ENCODE measurements around the gene JUP.

Gene JUP

DNA sequence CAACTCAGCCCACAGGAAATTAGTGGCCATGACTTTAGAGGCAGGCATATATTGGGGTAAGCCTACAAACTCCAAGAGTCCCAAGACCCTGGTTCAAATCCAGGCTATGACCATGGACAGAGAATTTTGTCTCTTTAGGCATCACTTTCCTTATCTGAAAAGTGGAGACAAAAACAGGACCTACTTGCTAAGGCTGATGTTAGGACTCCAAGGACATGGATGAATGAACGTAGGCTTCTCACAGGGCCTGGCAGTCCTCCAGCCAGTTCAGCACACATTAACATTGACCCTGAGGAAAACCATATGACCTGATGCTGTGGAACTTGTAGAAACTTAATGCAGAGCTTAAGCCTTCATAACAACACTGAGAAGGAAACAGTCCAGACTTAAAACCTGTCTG lies 27.7 kb upstream of the JUP start:
- Histone ChIP-seq H3K9me3 (no peaks in the 10 kb centered on the region; the same call in 1 of the 2 replicates), H3K4me1 (peaks cover 18% of the 10 kb centered on the region), H3K27me3 (ENCODE audit: low read depth) (no peaks in the 10 kb centered on the region), H3K4me3 (peak overlapping the region; percentile 89), H3K36me3 (replicated peaks) (peaks cover 41% of the 10 kb centered on the region)
- DNase-seq (ENCODE audit: low spot score in 2 of 2), result no peak
- in situ Hi-C loops (cut with MboI; ENCODE audit: low sequenced_read_pairs), result no loop called here

DNA sequence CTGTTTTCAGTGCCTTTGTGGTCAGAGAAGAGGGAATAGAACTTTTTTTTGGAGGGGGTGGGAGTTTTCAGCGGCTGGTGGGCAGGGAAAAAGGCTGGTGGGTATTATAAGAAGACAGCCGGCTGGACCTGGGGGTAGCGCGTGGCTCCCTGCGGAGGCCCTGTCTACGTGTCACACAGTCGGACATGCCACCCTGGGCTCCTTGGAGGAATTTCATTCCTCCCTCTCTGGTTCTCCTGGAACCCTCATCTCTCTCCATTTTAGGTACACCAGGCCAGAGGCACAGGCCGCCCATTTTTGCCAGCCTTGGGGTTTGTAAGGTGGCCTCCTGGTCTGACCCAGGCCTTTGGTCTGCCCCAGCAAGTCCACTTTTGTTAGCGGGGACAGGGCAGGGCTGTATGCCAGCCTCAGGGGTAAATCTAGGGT lies 27.2 kb upstream of the JUP start:
- peaks cover 18% of the 10 kb centered on the region for H3K4me1 ChIP-seq
- peaks cover 42% of the 10 kb centered on the region for H3K36me3 ChIP-seq (replicated peaks)
- H3K9me3 ChIP-seq, result no peaks in the 10 kb centered on the region; the same call in 1 of the 2 replicates
- H3K4me3 ChIP-seq, result peak overlapping the region; percentile 89
- H3K27me3 ChIP-seq (ENCODE audit: low read depth), result no peaks in the 10 kb centered on the region
- no peak for DNase-seq (ENCODE audit: low spot score in 2 of 2)
- in situ Hi-C loops (cut with MboI; ENCODE audit: low sequenced_read_pairs), result no loop called here

DNA sequence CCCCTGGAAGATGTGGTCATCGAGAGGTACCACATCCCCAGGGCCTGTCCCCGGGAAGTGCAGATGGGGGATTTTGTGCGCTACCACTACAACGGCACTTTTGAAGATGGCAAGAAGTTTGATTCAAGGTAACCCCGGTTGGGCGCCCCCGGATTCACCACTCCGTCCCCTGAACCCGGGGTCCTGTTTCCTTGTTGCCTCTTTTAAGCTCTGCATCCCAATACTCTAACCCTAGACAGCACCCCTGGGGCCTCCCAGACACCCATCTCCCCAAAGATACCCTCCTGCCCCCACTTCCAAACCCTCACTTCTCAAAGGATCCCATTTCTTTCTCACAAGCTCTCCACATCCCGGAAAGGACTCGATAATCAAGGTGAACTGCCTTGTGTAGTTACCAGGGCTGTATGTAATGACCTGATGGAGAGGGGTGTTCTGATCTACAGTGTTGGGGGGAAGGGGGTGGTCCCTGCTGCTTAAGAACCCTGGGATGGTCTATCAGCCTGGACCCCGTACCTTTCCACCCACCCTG lies 26.7 kb upstream of the JUP start:
- Histone ChIP-seq H3K4me3 (peak overlapping the region; percentile 89), H3K4me1 (peaks cover 18% of the 10 kb centered on the region), H3K36me3 (replicated peaks) (peaks cover 44% of the 10 kb centered on the region), H3K27me3 (ENCODE audit: low read depth) (no peaks in the 10 kb centered on the region), H3K9me3 (no peaks in the 10 kb centered on the region; the same call in 1 of the 2 replicates)
- in situ Hi-C loops (cut with MboI; ENCODE audit: low sequenced_read_pairs), result no loop called here
- no peak for DNase-seq (ENCODE audit: low spot score in 2 of 2)

DNA sequence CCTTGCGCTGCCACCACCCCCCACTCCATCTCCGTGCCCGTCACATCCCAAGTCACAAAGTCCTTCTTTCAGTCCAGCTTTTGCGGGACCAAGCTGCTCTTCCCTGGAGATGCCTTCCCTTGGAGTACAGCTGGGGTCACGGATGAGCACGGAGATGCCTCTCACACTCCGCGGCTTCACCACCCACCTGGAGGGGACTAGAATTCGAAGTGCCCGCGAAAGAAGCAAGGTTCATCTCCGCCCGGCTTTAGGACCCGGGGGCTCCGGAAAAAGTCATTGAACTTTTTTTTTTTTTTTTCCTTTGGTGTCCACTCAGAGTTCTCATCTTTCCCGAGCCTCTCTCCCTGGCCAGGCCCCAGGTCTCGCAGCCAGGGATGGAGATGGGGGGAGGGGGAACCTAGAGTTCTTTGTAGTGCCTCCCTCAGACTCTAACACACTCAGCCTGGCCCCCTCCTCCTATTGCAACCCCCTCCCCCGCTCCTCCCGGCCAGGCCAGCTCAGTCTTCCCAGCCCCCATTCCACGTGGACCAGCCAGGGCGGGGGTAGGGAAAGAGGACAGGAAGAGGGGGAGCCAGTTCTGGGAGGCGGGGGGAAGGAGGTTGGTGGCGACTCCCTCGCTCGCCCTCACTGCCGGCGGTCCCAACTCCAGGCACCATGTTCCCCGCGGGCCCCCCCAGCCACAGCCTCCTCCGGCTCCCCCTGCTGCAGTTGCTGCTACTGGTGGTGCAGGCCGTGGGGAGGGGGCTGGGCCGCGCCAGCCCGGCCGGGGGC lies 26.1 kb upstream of the JUP start, which contains the start of gene FKBP10:
FKBP10 (plus strand) TSS at position 624 of the 771 bp plus-strand sequence; CDS start at position 655, 31 bp downstream.
- no peaks in the 10 kb centered on the region; the same call in 1 of the 2 replicates for H3K9me3 ChIP-seq
- DNase-seq (ENCODE audit: low spot score in 2 of 2), result peak; percentile 87 to 96
- in situ Hi-C loops (cut with MboI; ENCODE audit: low sequenced_read_pairs), result no loop called here
- peak within 1 kb of the TSS; percentile 89 for H3K4me3 ChIP-seq
- H3K4me1 ChIP-seq, result peaks cover 18% of the 10 kb centered on the region
- H3K27me3 ChIP-seq (ENCODE audit: low read depth), result no peaks in the 10 kb centered on the region
- H3K36me3 ChIP-seq (replicated peaks), result peaks cover 43% of the 10 kb centered on the region

DNA sequence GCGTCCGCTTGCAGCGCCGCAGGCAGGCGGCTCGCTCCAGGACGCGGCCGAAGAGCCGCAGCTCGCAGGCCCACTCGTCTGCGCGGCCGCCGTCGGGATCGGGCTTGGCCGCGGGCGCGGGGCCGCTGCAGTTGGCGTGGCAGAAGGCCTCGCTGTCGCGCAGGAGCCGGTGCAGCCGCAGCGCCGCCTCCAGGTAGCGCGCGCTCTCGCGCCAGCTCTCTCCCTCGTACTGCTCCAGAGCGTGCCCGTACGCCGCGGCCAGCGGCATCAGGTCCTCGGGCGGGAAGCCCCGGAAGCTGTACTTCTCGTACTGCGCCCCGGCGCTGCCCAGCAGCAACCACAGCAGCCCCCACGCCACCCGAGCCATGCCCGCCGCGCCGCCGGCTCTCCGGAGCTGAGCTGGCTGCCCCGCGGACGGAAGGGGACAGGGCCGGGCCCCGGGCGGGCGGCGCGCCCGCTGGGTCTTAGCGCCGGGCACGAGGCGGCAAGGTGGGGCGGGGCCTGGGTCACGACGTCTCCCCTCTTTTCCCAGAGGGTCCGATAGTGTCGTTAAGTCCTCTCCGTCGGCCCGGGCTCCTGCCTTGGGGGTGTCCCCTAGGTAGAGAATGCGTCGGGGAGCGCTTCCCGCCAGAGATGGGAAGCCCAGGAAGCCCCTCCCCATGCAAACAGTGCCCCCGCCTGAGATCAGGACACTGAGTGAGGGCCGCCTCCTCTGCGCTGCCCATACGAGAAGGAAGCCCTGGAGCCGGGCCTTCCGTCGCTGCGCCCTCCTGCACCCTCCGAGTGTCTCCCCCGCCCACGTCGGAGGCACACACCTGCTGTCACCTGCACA lies 25.3 kb upstream of the JUP start, which contains the start of gene P3H4:
P3H4 (minus strand) TSS at position 401 of the 832 bp plus-strand sequence; CDS start at position 367, 34 bp downstream.
- DNase-seq (ENCODE audit: low spot score in 2 of 2), result peak; percentile 60 to 86
- H3K4me1 ChIP-seq, result peaks cover 18% of the 10 kb centered on the region
- no peaks in the 10 kb centered on the region; the same call in 1 of the 2 replicates for H3K9me3 ChIP-seq
- no peaks in the 10 kb centered on the region for H3K27me3 ChIP-seq (ENCODE audit: low read depth)
- in situ Hi-C loops (cut with MboI; ENCODE audit: low sequenced_read_pairs), result no loop called here
- H3K36me3 ChIP-seq (replicated peaks), result peaks cover 44% of the 10 kb centered on the region
- H3K4me3 ChIP-seq, result peak within 1 kb of the TSS; percentile 89

DNA sequence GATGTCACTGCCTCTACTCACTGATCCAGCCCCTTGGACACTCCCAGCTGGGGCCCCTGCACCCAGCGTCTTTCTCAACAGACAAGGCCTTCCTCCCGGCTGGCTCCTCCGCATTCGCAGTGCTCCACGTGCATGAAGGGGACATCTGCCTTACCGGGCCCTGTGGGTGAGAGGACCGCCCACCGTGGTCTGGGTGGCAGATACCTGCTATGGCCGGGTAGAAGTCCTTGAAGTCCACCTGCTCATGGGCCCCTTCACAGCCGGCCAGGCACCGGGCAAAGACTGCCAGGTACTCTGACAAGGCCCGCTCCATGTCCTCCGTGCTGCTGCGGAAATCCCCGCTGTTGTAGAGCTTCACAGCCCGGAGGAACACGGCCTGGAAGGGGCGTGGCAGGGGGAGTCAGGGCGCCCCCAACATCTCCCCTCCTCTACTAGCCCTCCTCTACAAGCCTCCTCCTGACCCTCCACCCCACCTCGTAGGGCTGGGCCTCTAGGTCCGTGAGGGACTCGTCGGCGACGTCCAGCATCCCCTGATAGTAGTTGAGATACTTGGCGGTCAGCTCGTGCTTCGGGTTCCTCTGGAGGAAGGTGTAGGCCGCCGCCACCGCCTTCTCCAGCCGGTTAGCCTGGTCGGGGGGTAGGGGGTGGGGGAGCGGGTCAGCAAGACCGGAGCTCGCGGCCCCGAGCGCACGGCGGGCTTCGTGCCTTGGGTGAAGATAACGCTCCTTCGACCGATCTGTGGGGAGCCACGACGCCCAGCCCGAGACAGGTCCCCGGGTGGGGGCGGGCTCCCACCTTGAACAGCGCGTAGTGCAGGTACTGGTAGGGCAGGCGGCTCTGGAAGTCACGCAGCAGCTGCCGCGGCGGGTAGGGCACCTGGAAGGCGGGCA lies 24.4 kb upstream of the JUP start:
- in situ Hi-C loops (cut with MboI; ENCODE audit: low sequenced_read_pairs), result no loop called here
- DNase-seq (ENCODE audit: low spot score in 2 of 2), result peak in 1 of 2 experiments; percentile 48
- peaks cover 47% of the 10 kb centered on the region for H3K36me3 ChIP-seq (replicated peaks)
- H3K9me3 ChIP-seq, result no peaks in the 10 kb centered on the region; the same call in 1 of the 2 replicates
- H3K4me1 ChIP-seq, result peaks cover 18% of the 10 kb centered on the region
- H3K27me3 ChIP-seq (ENCODE audit: low read depth), result no peaks in the 10 kb centered on the region
- peak overlapping the region; percentile 89 for H3K4me3 ChIP-seq

DNA sequence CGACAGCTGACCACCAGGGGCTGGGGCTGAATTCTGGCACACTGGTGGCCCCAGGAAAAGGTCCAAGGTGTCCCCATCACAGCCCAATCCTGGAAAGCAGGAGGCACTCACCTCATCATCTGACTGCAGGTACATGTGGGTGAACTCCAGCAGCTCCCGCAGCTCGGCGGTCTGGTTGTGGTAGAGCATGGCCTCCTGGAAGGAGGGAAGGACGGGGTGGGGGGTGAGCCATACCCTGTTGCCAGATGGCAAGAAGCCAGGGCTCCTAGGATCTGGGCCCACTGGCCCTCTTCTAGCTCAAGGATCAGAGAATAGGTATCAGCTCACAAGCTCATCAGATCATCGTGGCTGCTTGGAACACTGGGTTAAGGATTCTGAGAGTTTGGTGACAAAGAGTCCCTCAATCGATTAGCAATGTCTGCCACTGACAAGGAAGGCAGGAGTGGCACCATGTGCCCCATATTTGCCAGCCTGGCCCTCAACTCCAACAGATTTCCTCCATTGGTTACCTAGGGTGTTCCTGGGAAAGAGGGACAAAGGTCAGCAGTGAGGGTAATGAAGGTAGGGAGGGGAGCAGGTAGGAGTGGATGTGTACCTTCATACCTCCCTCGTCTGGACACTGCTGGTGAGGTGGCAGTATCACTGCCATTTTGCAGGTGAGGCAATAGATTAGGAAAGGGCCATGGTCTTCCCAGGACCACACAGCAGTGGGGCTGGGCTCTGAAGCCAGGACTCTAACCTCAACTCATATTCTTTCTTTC lies 20.4 kb upstream of the JUP start:
- no peak overlapping the region for H3K4me3 ChIP-seq
- peaks cover 51% of the 10 kb centered on the region for H3K36me3 ChIP-seq (replicated peaks)
- H3K9me3 ChIP-seq, result no peaks in the 10 kb centered on the region
- peaks cover 7% of the 10 kb centered on the region for H3K4me1 ChIP-seq
- DNase-seq (ENCODE audit: low spot score in 2 of 2), result no peak
- no peaks in the 10 kb centered on the region for H3K27me3 ChIP-seq (ENCODE audit: low read depth)
- in situ Hi-C loops (cut with MboI; ENCODE audit: low sequenced_read_pairs), result no loop called here

DNA sequence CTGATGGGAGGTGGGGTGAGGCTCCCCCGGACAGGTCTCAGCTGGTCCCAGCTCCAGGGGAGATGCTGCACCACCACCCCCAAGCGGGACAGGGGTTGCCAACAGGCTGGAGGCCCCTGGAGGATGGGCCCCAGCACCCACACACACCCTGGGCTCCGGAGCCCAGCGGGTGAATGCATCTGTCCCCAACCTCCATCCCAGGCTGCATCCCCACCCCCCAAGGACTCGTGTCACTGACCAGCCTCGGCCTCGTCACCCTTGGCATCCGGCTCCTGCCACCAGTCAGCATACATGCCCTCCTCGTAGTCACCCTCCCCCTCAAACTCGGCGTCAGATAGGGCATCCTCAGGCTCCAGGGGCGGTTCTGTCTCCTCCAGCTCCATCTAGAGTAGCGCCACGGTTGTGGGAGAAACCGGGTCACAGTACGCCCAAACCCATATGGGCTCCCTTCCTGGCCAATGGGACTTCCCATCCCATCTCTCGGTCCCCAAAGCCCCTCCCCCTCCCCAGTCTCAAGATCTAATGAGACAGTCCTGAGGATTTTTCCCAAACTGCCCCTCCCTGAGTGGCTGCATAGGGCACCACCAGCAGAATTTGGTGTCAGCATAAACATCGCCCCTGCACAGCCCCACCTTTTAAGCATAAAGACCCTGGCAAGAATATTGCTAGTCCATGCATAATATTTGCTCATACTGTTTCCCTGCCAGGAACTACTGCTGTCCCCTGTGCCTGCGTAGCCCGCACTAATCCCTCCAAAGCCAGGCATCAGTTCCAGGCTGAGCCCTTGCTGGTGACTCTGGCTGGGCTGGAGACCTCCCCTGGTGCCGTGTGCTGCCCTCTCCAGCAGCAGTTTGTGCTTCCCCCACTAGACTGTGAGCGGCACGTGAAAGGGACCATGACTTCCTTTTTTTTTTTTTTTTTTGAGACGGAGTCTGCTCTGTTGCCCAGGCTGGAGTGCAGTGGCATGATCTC lies 16.8 kb upstream of the JUP start:
- in situ Hi-C loops (cut with MboI; ENCODE audit: low sequenced_read_pairs), result loop anchor here (5.0 kb wide), 1 partner anchor 66 kb away; no protein-coding TSS in a partner anchor
- Histone ChIP-seq H3K4me3 (no peak overlapping the region), H3K9me3 (no peaks in the 10 kb centered on the region), H3K4me1 (peaks cover 4% of the 10 kb centered on the region), H3K27me3 (ENCODE audit: low read depth) (no peaks in the 10 kb centered on the region), H3K36me3 (replicated peaks) (peaks cover 37% of the 10 kb centered on the region)
- DNase-seq (ENCODE audit: low spot score in 2 of 2), result no peak

DNA sequence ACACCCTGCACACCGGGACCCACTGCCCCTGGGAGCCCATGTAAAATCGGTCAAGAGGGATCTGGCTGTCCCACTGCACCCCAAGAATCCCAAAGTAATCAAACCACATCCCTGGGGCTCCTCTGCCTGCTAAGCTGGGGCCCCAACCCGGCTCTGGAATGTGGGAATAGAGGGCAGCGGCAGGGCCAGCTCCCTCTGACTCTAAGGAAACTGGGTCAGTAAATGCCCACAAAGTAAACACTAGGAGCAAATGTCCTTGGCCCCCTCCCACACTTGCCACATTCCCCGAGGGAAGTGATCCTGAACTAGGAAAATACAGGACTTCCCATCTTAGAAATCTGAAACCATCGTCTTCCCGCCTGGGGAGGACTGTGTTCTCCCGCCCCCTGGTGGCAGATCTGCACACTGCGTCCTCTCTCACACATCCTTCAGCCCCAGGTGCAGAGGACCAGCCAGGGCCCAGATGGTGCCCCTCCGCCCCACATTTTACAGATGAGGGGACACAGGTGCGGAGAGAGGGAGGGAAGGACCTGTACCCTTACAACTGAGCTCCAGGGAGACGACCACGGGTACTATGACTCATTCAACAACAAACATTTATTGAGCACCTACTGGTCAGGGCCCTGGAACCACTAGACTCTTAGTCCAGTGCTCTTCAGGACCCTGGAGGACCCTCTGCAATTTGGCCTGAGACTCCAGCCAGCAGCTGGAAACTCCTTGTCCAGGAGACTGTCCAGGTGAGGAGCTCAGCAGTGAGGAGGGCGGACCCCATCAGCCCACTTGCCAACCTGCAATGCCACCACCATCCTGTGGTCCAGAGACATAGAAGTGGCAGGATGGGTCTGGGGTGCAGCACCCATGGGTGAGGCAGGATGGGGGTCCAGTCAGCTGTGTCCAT lies 15.1 kb upstream of the JUP start:
- in situ Hi-C loops (cut with MboI; ENCODE audit: low sequenced_read_pairs), result loop anchor here (5.0 kb wide), 1 partner anchor 64 kb away; no protein-coding TSS in a partner anchor
- peaks cover 4% of the 10 kb centered on the region for H3K4me1 ChIP-seq

DNA sequence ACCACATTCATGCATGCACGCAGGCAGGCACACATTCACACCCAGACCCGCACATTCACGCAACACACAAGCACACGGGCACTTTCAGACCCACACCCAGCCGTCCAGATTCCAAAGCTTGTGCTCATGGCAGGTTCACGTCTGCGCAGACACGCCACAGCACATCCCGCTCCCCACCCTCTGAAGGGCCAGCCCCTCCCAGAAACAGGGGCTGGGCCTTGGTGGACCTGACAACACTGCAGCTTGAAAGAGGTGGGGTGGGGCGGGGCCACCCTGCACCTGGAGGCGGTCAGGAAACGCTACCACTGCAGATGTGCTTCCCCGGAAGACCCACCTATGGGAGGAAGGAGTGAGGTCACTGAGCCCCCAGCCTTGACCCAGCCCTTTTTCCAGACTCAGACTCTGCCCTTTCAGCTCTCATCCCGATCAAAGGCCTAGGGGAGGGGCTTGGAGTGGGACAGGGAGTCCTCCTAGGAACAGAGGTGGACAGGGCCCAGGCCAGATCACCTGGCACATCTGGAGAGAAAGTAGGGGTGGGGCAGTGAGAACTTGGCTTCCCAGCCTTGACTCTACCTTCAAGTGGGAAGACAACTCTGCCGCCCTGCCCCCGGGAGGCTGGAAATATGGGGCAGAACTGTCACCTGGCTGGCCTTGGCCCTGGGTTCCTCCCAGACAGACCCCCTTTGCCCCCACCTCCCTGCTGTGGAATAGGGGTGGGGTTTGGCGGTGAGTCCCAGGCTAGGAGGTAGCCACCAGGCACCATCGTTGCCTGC lies 14.3 kb upstream of the JUP start:
- Histone ChIP-seq H3K27me3 (ENCODE audit: low read depth) (no peaks in the 10 kb centered on the region), H3K9me3 (no peaks in the 10 kb centered on the region), H3K36me3 (replicated peaks) (peaks cover 18% of the 10 kb centered on the region), H3K4me1 (peaks cover 4% of the 10 kb centered on the region), H3K4me3 (no peak overlapping the region)
- DNase-seq (ENCODE audit: low spot score in 2 of 2), result no peak
- in situ Hi-C loops (cut with MboI; ENCODE audit: low sequenced_read_pairs), result loop anchor here (5.0 kb wide), 1 partner anchor 63 kb away; no protein-coding TSS in a partner anchor

More for the DNA sequence above, 15.1 kb upstream of the JUP start:
- Histone ChIP-seq H3K36me3 (replicated peaks) (peaks cover 23% of the 10 kb centered on the region), H3K4me3 (no peak overlapping the region), H3K9me3 (no peaks in the 10 kb centered on the region), H3K27me3 (ENCODE audit: low read depth) (no peaks in the 10 kb centered on the region)
- peak; percentile 76 to 90 for DNase-seq (ENCODE audit: low spot score in 2 of 2)
